GM12878 (cell line): Measurements from ENCODE around the gene CLCN7. TPM values are rescaled to one million over a fixed set of nuclear protein-coding genes. Genes with fewer than 3 reads are reported as not detected.

Experiments used
- CREB1 ChIP-seq: IDR thresholded peaks from 2 replicates; pipeline ENCODE4 v1.6.1; 2012; ENCODE audit warnings: low read depth, mild to moderate bottlenecking, inconsistent platforms
- ELK1 ChIP-seq: IDR thresholded peaks from 2 replicates; pipeline ENCODE4 v1.6.1; 2012; ENCODE audit warnings: low read depth, low read length, improper control_type of control experiment
- HDAC6 ChIP-seq: fragments of 200-600 bp; sonication (generic); IDR thresholded peaks from one replicate; pipeline ENCODE4 v1.8.0; 2017; ENCODE audit warnings: antibody characterized with exemption; ENCODE audit not compliant: unreplicated experiment
- MYC ChIP-seq: IDR thresholded peaks from 2 replicates; pipeline ENCODE4 v1.6.1; 2011; ENCODE audit warnings: mild to moderate bottlenecking, low read length, moderate library complexity, inconsistent platforms; ENCODE audit not compliant: insufficient read depth, insufficient replicate concordance, insufficient read length, severe bottlenecking
- PAX5 ChIP-seq: IDR thresholded peaks from 2 replicates; pipeline ENCODE4 v1.6.1; 2011; ENCODE audit warnings: low read depth, low read length, borderline replicate concordance
- POLR2A ChIP-seq: IDR thresholded peaks from 2 replicates; pipeline ENCODE4 v1.6.1; 2011; ENCODE audit warnings: low read depth, mild to moderate bottlenecking, low read length
- PRDM15 ChIP-seq: fragments of 450-650 bp; formaldehyde crosslinking; IDR thresholded peaks from 2 replicates; pipeline ENCODE4 v1.4.0; 2020; ENCODE audit warnings: mild to moderate bottlenecking, moderate library complexity
- RFX5 ChIP-seq: IDR thresholded peaks from 2 replicates; pipeline ENCODE4 v1.6.1; 2011; ENCODE audit warnings: low read depth, low read length, improper control_type of control experiment
- ZNF217 ChIP-seq: fragments of 450-650 bp; IDR thresholded peaks from 2 replicates; pipeline ENCODE4 v1.6.1; 2017; ENCODE audit warnings: antibody characterized with exemption, mild to moderate bottlenecking
- ZNF622 ChIP-seq: fragments of 450-650 bp; IDR thresholded peaks from 2 replicates; pipeline ENCODE4 v1.6.1; 2017; ENCODE audit warnings: mild to moderate bottlenecking, inconsistent platforms
- polyA plus RNA-seq, 11 experiments: library from polyadenylated mRNA; depleted of rRNA in 4 of 11; unstranded in 6 of 11; stranded (reverse) in 5 of 11; fragments of >200 nt; fragmentation: Nextera tagmentation in 4 of 11; fragmentation: Illumina TruSeq in 1 of 11; extraction: Ambion mirVana in 4 of 11; extraction: Trizol in 1 of 11; gene quantifications; 1 replicate in 1 of 11; 2 replicates in 10 of 11; pipeline versions ENCODE4 v1.2.1 to v1.2.3, GENCODE V29; 2011 to 2016; ENCODE audit warnings: inconsistent platforms in 2 of 11, missing spikeins in 2 of 11, low read depth in 1 of 11
- total RNA-seq, 4 experiments: library from RNA; depleted of rRNA in 3 of 4; stranded (reverse); fragments of >200 nt in 3 of 4; fragmentation: Illumina TruSeq in 1 of 4; extraction: Trizol in 1 of 4; gene quantifications; 2 replicates each; pipeline versions ENCODE4 v1.2.1 to v1.2.3, GENCODE V29; 2013 to 2021
- TF ChIP-seq, protein P1 (sequence below): fragments of 450-650 bp; IDR thresholded peaks from 2 replicates; pipeline ENCODE4 v1.6.1; 2014; ENCODE audit warnings: mild to moderate bottlenecking
- TF ChIP-seq, protein P2 (sequence below): IDR thresholded peaks from 2 replicates; pipeline ENCODE4 v1.6.1; 2011; ENCODE audit warnings: borderline replicate concordance, low read depth, mild to moderate bottlenecking, moderate library complexity, mixed read lengths, low read length; ENCODE audit not compliant: insufficient read depth; ENCODE audit errors: extremely low read length

The CLCN7 gene
- total and polyA plus RNA-seq, 10 of the 15 experiments (the other 5 are each of a cell fraction or from before 2014, with no cell fraction given): 0.04 to 62.5 (median 19.9) TPM

DNA sequence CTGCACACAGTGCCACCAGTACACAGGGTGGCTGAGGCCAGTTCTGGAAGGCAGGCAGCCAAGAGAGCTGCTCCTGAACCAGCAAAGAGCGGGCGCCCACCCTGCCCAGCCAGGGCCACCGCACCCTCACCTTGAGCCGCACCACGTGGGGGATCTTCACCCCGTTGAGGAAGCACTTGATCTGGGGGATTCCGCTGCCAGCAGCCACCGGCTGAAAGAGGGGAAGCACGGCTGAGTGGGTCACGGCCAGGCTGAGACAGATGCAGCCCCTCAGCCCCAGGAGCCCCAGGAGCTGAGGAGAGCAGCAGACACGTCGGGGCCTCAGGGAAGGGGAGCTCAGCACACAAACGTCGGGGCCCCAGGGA, 15.9 kb downstream of the CLCN7 start (continued):
- TF ChIP-seq, protein P1, sequence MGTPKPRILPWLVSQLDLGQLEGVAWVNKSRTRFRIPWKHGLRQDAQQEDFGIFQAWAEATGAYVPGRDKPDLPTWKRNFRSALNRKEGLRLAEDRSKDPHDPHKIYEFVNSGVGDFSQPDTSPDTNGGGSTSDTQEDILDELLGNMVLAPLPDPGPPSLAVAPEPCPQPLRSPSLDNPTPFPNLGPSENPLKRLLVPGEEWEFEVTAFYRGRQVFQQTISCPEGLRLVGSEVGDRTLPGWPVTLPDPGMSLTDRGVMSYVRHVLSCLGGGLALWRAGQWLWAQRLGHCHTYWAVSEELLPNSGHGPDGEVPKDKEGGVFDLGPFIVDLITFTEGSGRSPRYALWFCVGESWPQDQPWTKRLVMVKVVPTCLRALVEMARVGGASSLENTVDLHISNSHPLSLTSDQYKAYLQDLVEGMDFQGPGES: no peak
- peak; percentile 66 for TF ChIP-seq POLR2A
- TF ChIP-seq PRDM15 (CRISPR knock-in tag): no peak
- 0 out of 2 replicates have a peak, but pooled peaks have one; percentile 65 for TF ChIP-seq PAX5
- no peak for TF ChIP-seq RFX5
- TF ChIP-seq, protein P2, sequence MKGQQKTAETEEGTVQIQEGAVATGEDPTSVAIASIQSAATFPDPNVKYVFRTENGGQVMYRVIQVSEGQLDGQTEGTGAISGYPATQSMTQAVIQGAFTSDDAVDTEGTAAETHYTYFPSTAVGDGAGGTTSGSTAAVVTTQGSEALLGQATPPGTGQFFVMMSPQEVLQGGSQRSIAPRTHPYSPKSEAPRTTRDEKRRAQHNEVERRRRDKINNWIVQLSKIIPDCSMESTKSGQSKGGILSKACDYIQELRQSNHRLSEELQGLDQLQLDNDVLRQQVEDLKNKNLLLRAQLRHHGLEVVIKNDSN: peak; percentile 81
- TF ChIP-seq MYC: no peak
- TF ChIP-seq CREB1: no peak
- no peak for TF ChIP-seq ZNF622
- no peak for TF ChIP-seq HDAC6
- no peak for TF ChIP-seq ELK1
- no peak for TF ChIP-seq ZNF217
